IMR-90 (cell line): ENCODE measurements around the gene GPR161. TPM values are rescaled to one million over a fixed set of nuclear protein-coding genes. Genes with fewer than 3 reads are reported as not detected.

Experiments used
- ATAC-seq: fragments of 200-7000 bp; cut with Tn5 transposase; 2 replicates; pipeline ENCODE4 v1.9.1; 2020; ENCODE audit warnings: low read depth, mild to moderate bottlenecking, moderate library complexity
- BruUV-seq: library from RNA; stranded (reverse); fragments of 400-500 nt; replicated peaks from 2 replicates; lab custom pipeline; 2021; lab: Mats Ljungman, UMichigan
- CTCF ChIA-PET: fragments of 300-600 bp; formaldehyde crosslinking; extraction: SDS; loops from one replicate; lab custom pipeline; 2021; ENCODE audit warnings: antibody characterized with exemption; lab: Yijun Ruan, JAX
- POLR2A ChIA-PET: fragments of 300-600 bp; sonication (Branson Sonifier 250); formaldehyde crosslinking; loops from one replicate; lab custom pipeline; 2022; ENCODE audit warnings: antibody characterized with exemption; ENCODE audit not compliant: unreplicated experiment; lab: Charles Lee
- DNase-seq: peaks from one replicate; pipeline ENCODE4 v3.0.0; 2013
- H2AFZ ChIP-seq: replicated peaks from 2 replicates; pipeline ENCODE3; 2013; ENCODE audit warnings: low read length, mild to moderate bottlenecking; ENCODE audit not compliant: poor library complexity
- H2AK5ac ChIP-seq: 2 replicates; pipeline ENCODE4 v1.6.1; 2013; ENCODE audit warnings: low read depth, low read length, inconsistent platforms
- H2AK9ac ChIP-seq: replicated peaks from 2 replicates; pipeline ENCODE3; 2013; ENCODE audit warnings: mild to moderate bottlenecking, low read depth, low read length, moderate library complexity; ENCODE audit not compliant: poor library complexity
- H2BK120ac ChIP-seq: 2 replicates; pipeline ENCODE4 v1.6.1; 2013; ENCODE audit warnings: low read depth, low read length, inconsistent platforms
- H2BK15ac ChIP-seq: 3 replicates; pipeline ENCODE4 v1.6.1; 2013; ENCODE audit warnings: low read depth, low read length, inconsistent platforms
- H2BK20ac ChIP-seq: 2 replicates; pipeline ENCODE4 v1.6.1; 2013; ENCODE audit warnings: low read depth, mild to moderate bottlenecking, inconsistent platforms, low read length, moderate library complexity
- H2BK5ac ChIP-seq: 2 replicates; pipeline ENCODE4 v1.6.1; 2013; ENCODE audit warnings: mild to moderate bottlenecking, low read depth, low read length, inconsistent platforms; ENCODE audit not compliant: poor library complexity, severe bottlenecking
- H3K14ac ChIP-seq: replicated peaks from 2 replicates; pipeline ENCODE4 v1.6.1; 2013; ENCODE audit warnings: low read depth, low read length, inconsistent platforms
- H3K18ac ChIP-seq: 2 replicates; pipeline ENCODE4 v1.6.1; 2013; ENCODE audit warnings: low read depth, low read length, control low read depth
- H3K23ac ChIP-seq: 2 replicates; pipeline ENCODE4 v1.6.1; 2013; ENCODE audit warnings: low read depth, low read length, inconsistent platforms
- H3K27ac ChIP-seq: 2 replicates; pipeline ENCODE4 v1.5.1; 2013; ENCODE audit warnings: mild to moderate bottlenecking, control low read depth, low read length; ENCODE audit not compliant: insufficient read depth
- H3K27me3 ChIP-seq: 2 replicates; pipeline ENCODE4 v1.6.1; 2013; ENCODE audit warnings: low read length; ENCODE audit not compliant: control insufficient read depth, insufficient read depth
- H3K36me3 ChIP-seq: 2 replicates; pipeline ENCODE4 v1.6.1; 2013; ENCODE audit warnings: low read length, mixed read lengths; ENCODE audit not compliant: control insufficient read depth, insufficient read depth
- H3K4ac ChIP-seq: 2 replicates; pipeline ENCODE4 v1.6.1; 2013; ENCODE audit warnings: low read depth, low read length, inconsistent platforms
- H3K4me1 ChIP-seq: 2 replicates; pipeline ENCODE4 v1.6.1; 2013; ENCODE audit warnings: low read length, mixed read lengths; ENCODE audit not compliant: control insufficient read depth, insufficient read depth
- H3K4me2 ChIP-seq: 2 replicates; pipeline ENCODE4 v1.6.1; 2013; ENCODE audit warnings: low read depth, mild to moderate bottlenecking, control low read depth, low read length, moderate library complexity
- H3K4me3 ChIP-seq: 2 replicates; pipeline ENCODE4 v1.5.1; 2013; ENCODE audit warnings: low read depth, mild to moderate bottlenecking, control low read depth, low read length, moderate library complexity; ENCODE audit not compliant: insufficient read depth
- H3K56ac ChIP-seq: 2 replicates; pipeline ENCODE4 v1.6.1; 2013; ENCODE audit warnings: low read length, inconsistent platforms; ENCODE audit not compliant: insufficient read depth; ENCODE audit errors: extremely low read depth
- H3K79me1 ChIP-seq, 2 experiments: 2 replicates each; pipeline ENCODE4 v1.6.1; 2013; ENCODE audit warnings: low read length in 2 of 2, inconsistent platforms in 1 of 2, low read depth in 1 of 2
- H3K9ac ChIP-seq: 2 replicates; pipeline ENCODE4 v1.6.1; 2013; ENCODE audit warnings: low read depth, low read length, control low read depth
- H3K9me1 ChIP-seq: 2 replicates; pipeline ENCODE4 v1.6.1; 2013; ENCODE audit warnings: low read length, inconsistent platforms; ENCODE audit not compliant: insufficient read depth
- H3K9me3 ChIP-seq: 2 replicates; pipeline ENCODE4 v1.6.1; 2013; ENCODE audit warnings: low read length; ENCODE audit not compliant: control insufficient read depth, insufficient read depth
- H4K20me1 ChIP-seq: 2 replicates; pipeline ENCODE4 v1.6.1; 2013; ENCODE audit warnings: low read length, inconsistent platforms; ENCODE audit not compliant: insufficient read depth
- H4K5ac ChIP-seq: 2 replicates; pipeline ENCODE4 v1.6.1; 2013; ENCODE audit warnings: mild to moderate bottlenecking, low read depth, low read length, control low read depth
- H4K8ac ChIP-seq, 2 experiments: 2 replicates each; pipeline ENCODE4 v1.6.1; 2013; ENCODE audit warnings: low read depth in 2 of 2, low read length in 2 of 2, control low read depth in 1 of 2, inconsistent platforms in 1 of 2
- H4K91ac ChIP-seq: 2 replicates; pipeline ENCODE4 v1.6.1; 2013; ENCODE audit warnings: low read depth, low read length, inconsistent platforms; ENCODE audit not compliant: insufficient read depth
- BHLHE40 ChIP-seq: fragments of 150-350 bp; IDR thresholded peaks from 2 replicates; pipeline ENCODE4 v1.6.1; 2016; ENCODE audit warnings: mild to moderate bottlenecking, low read depth, low read length
- CEBPB ChIP-seq: IDR thresholded peaks from 2 replicates; pipeline ENCODE4 v1.6.1; 2012; ENCODE audit warnings: low read depth, low read length, improper control_type of control experiment
- CTCF ChIP-seq: conservative IDR thresholded peaks from 2 replicates; pipeline ENCODE4 v1.5.1; 2012; ENCODE audit warnings: mild to moderate bottlenecking, low read depth, low read length, improper control_type of control experiment
- ELK1 ChIP-seq: fragments of 150-350 bp; IDR thresholded peaks from 2 replicates; pipeline ENCODE4 v1.6.1; 2016; ENCODE audit warnings: low read depth, mild to moderate bottlenecking, low read length, moderate library complexity, borderline replicate concordance
- FOS ChIP-seq: fragments of 150-350 bp; IDR thresholded peaks from 2 replicates; pipeline ENCODE4 v1.6.1; 2016; ENCODE audit warnings: low read depth, low read length
- NFE2L2 ChIP-seq: fragments of 150-350 bp; IDR thresholded peaks from 2 replicates; pipeline ENCODE4 v1.6.1; 2016; ENCODE audit warnings: low read depth, mild to moderate bottlenecking, low read length
- RAD21 ChIP-seq: IDR thresholded peaks from 2 replicates; pipeline ENCODE4 v1.6.1; 2012; ENCODE audit warnings: low read length, improper control_type of control experiment
- RCOR1 ChIP-seq: IDR thresholded peaks from 2 replicates; pipeline ENCODE4 v1.6.1; 2012; ENCODE audit warnings: mild to moderate bottlenecking, low read length, improper control_type of control experiment; ENCODE audit not compliant: insufficient replicate concordance
- SMC3 ChIP-seq: fragments of 150-350 bp; IDR thresholded peaks from 2 replicates; pipeline ENCODE4 v1.6.1; 2016; ENCODE audit warnings: low read depth, mild to moderate bottlenecking, antibody characterized with exemption, low read length, moderate library complexity
- USF2 ChIP-seq: fragments of 150-350 bp; IDR thresholded peaks from 2 replicates; pipeline ENCODE4 v1.6.1; 2017; ENCODE audit warnings: mild to moderate bottlenecking, antibody characterized with exemption, low read length, low read depth
- WGBS, 2 experiments: methylation state at CpG; one replicate each; pipeline versions ENCODE4 v1.1.5 to v1.1.7; 2013; ENCODE audit warnings: missing lambda C conversion rate in 2 of 2; ENCODE audit not compliant: insufficient read length in 1 of 2; ENCODE audit errors: extremely low coverage in 2 of 2; 5-methylcytosine and 5-hydroxymethylcytosine counted together
- dilution Hi-C: fragments of 300-500 bp; cut with HindIII; formaldehyde crosslinking; loops from one replicate; pipeline ENCODE4 v1.14.3; 2018; ENCODE audit warnings: low sequenced_read_pairs; ENCODE audit not compliant: unreplicated experiment
- in situ Hi-C: fragments of 300-500 bp; cut with MboI; formaldehyde crosslinking; loops from 3 replicates; pipeline ENCODE4 v1.14.3; 2019; ENCODE audit warnings: low sequenced_read_pairs, inconsistent platforms, mixed read lengths
- intact Hi-C: fragments of 100-400 bp; cut with micrococcal nuclease; formaldehyde crosslinking; loops from 2 replicates; pipeline ENCODE4 v1.10.0; 2022
- polyA plus RNA-seq, 3 experiments: library from polyadenylated mRNA; depleted of rRNA; stranded (reverse); fragments of >200 nt; gene quantifications; 2 replicates each; pipeline ENCODE4 v1.2.3, GENCODE V29; 2012; ENCODE audit warnings: low replicate concordance in 1 of 3
- total RNA-seq: library from RNA; depleted of rRNA; stranded (reverse); fragments of >200 nt; gene quantifications from 2 replicates; pipeline ENCODE4 v1.2.3, GENCODE V29; 2012

The GPR161 gene
- total and polyA plus RNA-seq, 2 of the 4 experiments (the other 2 are of a cell fraction), result 12.5 to 13.3 TPM

GRCh38 chr1:168099337-168099801 lies 37.4 kb downstream of the GPR161 start:
- in situ Hi-C loops (no loop called here), intact Hi-C loops (no loop called here), dilution Hi-C loops (no loop called here)
- no peak overlapping the region for H3K4ac ChIP-seq
- H3K14ac ChIP-seq, result no peak overlapping the region
- no peaks in the 10 kb centered on the region for H3K4me1 ChIP-seq
- no peak overlapping the region for H2AK9ac ChIP-seq
- no peak overlapping the region for H4K5ac ChIP-seq
- WGBS, 2 experiments, result 40% methylated on average over 3 of the region's 7 CpGs; no CpG with 5 or more reads in 1 of the 2 experiments
- no peaks in the 10 kb centered on the region; a peak in 1 of 4 replicates for H3K79me1 ChIP-seq
- no peaks in the 10 kb centered on the region for H3K9me3 ChIP-seq
- DNase-seq, result no peak
- no peak overlapping the region for H2BK20ac ChIP-seq
- no peak overlapping the region for H4K91ac ChIP-seq
- CTCF ChIA-PET, result interaction anchor here (1.4 kb wide), 1 partner anchor 17 kb away, joined by 3 read pairs; no protein-coding TSS in a partner anchor
- no peak overlapping the region for H2BK5ac ChIP-seq
- H4K20me1 ChIP-seq, result no peaks in the 10 kb centered on the region
- H3K9ac ChIP-seq, result no peak overlapping the region
- H2BK15ac ChIP-seq, result no peak overlapping the region
- H3K27ac ChIP-seq, result no peak overlapping the region
- no peaks in the 10 kb centered on the region for H3K27me3 ChIP-seq
- no peak overlapping the region for H3K4me3 ChIP-seq
- no peak overlapping the region for H2AFZ ChIP-seq
- H4K8ac ChIP-seq, result no peak overlapping the region
- TF ChIP-seq ELK1, result no peak
- no peak for TF ChIP-seq RAD21
- no peak for TF ChIP-seq NFE2L2
- TF ChIP-seq CEBPB, result no peak
- TF ChIP-seq USF2, result no peak
- TF ChIP-seq FOS, result no peak
- TF ChIP-seq SMC3, result no peak
- TF ChIP-seq CTCF, result no peak
- no peak for TF ChIP-seq BHLHE40
- TF ChIP-seq RCOR1, result no peak
- POLR2A ChIA-PET, result no interaction called here
- H2BK120ac ChIP-seq, result no peak overlapping the region
- peaks cover 32% of the 10 kb centered on the region for H3K36me3 ChIP-seq
- no peak overlapping the region for H3K56ac ChIP-seq
- no peak overlapping the region for H3K18ac ChIP-seq
- no peak overlapping the region for H3K4me2 ChIP-seq
- peaks cover 1% of the 10 kb centered on the region for H3K9me1 ChIP-seq
- H3K23ac ChIP-seq, result no peak overlapping the region
- BruUV-seq, result no TSS peak
- no peak for ATAC-seq
- H2AK5ac ChIP-seq, result no peak overlapping the region
